ENCODE results near the gene HDAC8. TPM values are rescaled to one million over a fixed set of nuclear protein-coding genes. Genes with fewer than 3 reads are reported as not detected.
"Not testable (repeated sequence)": the region's sequence is repeated elsewhere in the genome, so short reads cannot be mapped to it uniquely, and the experiment has no call there.

HDAC8 gene
- total RNA-seq, 4 donors from 2014 or later = 13.8 to 19.3 (median 18.2) TPM

- 53 to 60% methylated on average over 2 of the region's 2 CpGs for WGBS, 2 donors
- intact Hi-C loops (cut with DNase I; ENCODE audit: low total_unique reads) = no loop called here
- DNase-seq (ENCODE audit: low spot score in 2 of 2) = no peak
- no peak overlapping the region for H3K4me3 ChIP-seq (ENCODE audit: low read depth, poor library complexity, severe bottlenecking)
- no peak for TF ChIP-seq POLR2A (IDR thresholded peaks at IDR 0.05)
These were observed 2.9 kb downstream of the HDAC8 start for GRCh38 chrX:72569786-72570185.

DNA sequence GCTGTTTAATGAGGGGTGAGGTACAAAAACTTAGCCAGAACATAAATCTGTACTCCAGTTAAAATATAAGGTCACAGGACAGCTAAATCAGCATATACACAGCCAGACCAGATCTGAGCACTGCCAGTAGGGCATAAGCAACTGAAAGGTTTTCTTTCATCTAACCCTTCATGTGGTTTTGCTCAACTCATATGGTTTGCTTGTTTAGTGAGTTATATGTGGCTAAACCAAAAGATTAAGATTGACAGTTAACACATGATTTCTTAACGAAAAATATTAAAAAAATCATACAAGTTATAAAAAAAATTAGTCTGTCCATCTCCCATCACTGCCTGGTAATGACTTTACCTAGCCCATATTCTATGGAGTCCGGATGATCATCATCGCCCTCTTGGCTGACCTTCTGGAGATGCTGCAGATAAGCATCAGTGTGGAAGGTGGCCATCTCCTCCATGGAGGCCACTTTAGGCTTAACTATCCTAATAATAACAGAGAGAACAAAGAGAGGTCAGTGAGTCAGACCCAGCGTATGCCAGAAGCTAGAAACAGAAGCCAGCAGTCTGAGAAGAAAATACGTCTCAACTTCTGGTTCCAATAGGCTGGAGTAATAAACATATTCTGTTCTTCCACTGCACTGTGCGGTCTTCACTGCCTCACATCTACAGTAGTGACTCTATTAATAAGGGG is 4.1 kb downstream of the HDAC8 start:
- H3K4me3 ChIP-seq (ENCODE audit: low read depth, poor library complexity, severe bottlenecking) = no peak overlapping the region
- intact Hi-C loops (cut with DNase I; ENCODE audit: low total_unique reads) = no loop called here
- TF ChIP-seq POLR2A (IDR thresholded peaks at IDR 0.05) = no peak
- TF ChIP-seq, protein P1, sequence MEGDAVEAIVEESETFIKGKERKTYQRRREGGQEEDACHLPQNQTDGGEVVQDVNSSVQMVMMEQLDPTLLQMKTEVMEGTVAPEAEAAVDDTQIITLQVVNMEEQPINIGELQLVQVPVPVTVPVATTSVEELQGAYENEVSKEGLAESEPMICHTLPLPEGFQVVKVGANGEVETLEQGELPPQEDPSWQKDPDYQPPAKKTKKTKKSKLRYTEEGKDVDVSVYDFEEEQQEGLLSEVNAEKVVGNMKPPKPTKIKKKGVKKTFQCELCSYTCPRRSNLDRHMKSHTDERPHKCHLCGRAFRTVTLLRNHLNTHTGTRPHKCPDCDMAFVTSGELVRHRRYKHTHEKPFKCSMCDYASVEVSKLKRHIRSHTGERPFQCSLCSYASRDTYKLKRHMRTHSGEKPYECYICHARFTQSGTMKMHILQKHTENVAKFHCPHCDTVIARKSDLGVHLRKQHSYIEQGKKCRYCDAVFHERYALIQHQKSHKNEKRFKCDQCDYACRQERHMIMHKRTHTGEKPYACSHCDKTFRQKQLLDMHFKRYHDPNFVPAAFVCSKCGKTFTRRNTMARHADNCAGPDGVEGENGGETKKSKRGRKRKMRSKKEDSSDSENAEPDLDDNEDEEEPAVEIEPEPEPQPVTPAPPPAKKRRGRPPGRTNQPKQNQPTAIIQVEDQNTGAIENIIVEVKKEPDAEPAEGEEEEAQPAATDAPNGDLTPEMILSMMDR (IDR thresholded peaks at IDR 0.05) = no peak
- WGBS, 2 donors = 75 to 85% methylated on average over 6 of the region's 6 CpGs
- no peak for DNase-seq (ENCODE audit: low spot score in 2 of 2)

DNA sequence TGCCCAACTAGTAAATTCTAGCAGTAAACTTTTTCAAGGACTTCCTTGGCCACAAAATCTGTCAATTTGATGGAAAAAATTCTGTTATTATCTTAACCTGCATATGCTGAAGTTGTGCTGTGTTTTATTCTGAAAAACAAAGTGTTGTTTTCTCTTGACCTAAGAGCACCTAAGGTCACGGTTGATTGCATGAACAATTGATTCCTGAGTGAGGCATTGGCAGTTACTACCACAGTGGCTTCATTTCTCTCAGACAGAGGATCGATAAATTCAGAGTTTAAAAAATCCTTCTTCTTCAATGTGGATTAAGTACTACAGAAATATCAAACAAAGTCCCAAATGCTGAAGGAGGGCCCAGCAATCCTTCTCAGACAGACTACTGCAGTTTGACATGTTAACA is 6.2 kb downstream of the HDAC8 start:
- TF ChIP-seq, protein P1 (IDR thresholded peaks at IDR 0.05) = no peak
- no peak for TF ChIP-seq POLR2A (IDR thresholded peaks at IDR 0.05)
- WGBS, 2 donors = 88 to 95% methylated on average over 2 of the region's 2 CpGs

DNA sequence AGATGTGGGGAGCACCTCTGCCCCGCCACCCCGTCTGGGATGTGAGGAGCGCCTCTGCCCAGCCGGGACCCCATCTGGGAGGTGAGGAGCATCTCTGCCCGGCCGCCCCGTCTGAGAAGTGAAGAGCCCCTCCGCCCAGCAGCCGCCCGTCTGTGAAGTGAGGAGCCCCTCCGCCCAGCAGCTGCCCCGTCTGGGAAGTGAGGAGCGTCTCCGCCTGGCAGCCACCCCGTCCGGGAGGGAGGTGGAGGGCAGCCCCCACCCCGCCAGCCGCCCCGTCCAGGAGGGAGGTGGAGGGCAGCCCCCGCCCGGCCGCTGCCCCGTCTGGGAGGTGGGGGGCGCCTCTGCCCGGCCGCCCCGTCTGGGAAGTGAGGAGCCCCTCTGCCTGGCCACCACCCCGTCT is 13.0 kb downstream of the HDAC8 start:
- WGBS, 2 donors = 95 to 100% methylated on average over 3 to 28 of the region's 28 CpGs
- DNase-seq (ENCODE audit: low spot score in 2 of 2); intact Hi-C loops (cut with DNase I; ENCODE audit: low total_unique reads); H3K4me3 ChIP-seq (ENCODE audit: low read depth, poor library complexity, severe bottlenecking): not testable (repeated sequence)

More for the DNA sequence above, 6.2 kb downstream of the HDAC8 start:
- intact Hi-C loops (cut with DNase I; ENCODE audit: low total_unique reads) = no loop called here
- no peak overlapping the region for H3K4me3 ChIP-seq (ENCODE audit: low read depth, poor library complexity, severe bottlenecking)
- DNase-seq (ENCODE audit: low spot score in 2 of 2) = no peak

DNA sequence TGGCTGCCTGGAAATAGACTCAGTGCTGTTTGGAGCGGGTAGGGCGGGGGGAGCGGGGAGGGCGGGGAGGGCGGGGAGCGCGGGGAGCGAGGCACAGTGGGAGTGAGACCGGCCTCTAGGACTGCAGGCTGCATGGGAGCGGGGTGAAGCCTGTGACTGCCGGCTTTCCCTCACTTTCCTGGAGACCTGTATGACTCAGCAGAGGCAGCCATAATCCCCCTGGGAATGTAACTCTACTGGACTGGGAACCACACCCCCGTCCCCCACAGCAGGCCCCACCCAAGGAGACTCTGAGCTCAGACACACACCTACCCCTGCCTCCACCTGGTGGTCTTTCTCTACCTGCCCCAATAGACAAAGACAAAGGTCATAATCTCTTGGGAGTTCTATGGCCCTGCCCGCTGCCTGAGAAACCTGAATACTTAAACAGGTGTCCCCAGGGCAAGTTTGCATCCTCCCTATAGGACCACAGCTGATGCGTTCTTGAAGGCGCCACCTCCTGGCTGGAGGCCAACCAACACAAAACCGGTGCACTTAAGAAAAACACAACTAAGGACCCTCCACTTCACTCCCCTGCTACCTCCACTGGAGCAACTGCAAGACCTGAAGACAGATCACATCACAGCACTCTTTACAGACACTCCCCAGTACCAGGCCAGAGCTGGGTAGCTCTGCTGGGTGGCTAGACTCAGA is 18.0 kb downstream of the HDAC8 start:
- no peak overlapping the region for H3K4me3 ChIP-seq (ENCODE audit: low read depth, poor library complexity, severe bottlenecking)
- intact Hi-C loops (cut with DNase I; ENCODE audit: low total_unique reads) = no loop called here
- no peak for DNase-seq (ENCODE audit: low spot score in 2 of 2)
- TF ChIP-seq, protein P1 (IDR thresholded peaks at IDR 0.05) = no peak
- TF ChIP-seq POLR2A (IDR thresholded peaks at IDR 0.05) = no peak
- 67 to 71% methylated on average over 3 to 14 of the region's 16 CpGs for WGBS, 2 donors

GRCh38 chrX:72552443-72552842 is 20.2 kb downstream of the HDAC8 start:
- DNase-seq (ENCODE audit: low spot score in 2 of 2); intact Hi-C loops (cut with DNase I; ENCODE audit: low total_unique reads); H3K4me3 ChIP-seq (ENCODE audit: low read depth, poor library complexity, severe bottlenecking): not testable (repeated sequence)
- 66 to 73% methylated on average over 6 of the region's 6 CpGs for WGBS, 2 donors

GRCh38 chrX:72545990-72546389 is 26.7 kb downstream of the HDAC8 start:
- no peak for DNase-seq (ENCODE audit: low spot score in 2 of 2)
- H3K4me3 ChIP-seq (ENCODE audit: low read depth, poor library complexity, severe bottlenecking) = no peak overlapping the region
- intact Hi-C loops (cut with DNase I; ENCODE audit: low total_unique reads) = no loop called here
- TF ChIP-seq POLR2A (IDR thresholded peaks at IDR 0.05) = no peak
- TF ChIP-seq, protein P1 (IDR thresholded peaks at IDR 0.05) = no peak

Measured in lower leg skin (tissue), 4 donors.